HCT116 (cell line): ENCODE data around the gene EIF2B2. TPM values are rescaled to one million over a fixed set of nuclear protein-coding genes. Genes with fewer than 3 reads are reported as not detected.

Experiments used
- ATAC-seq: fragments of 200-7000 bp; cut with Tn5 transposase; 2 replicates; pipeline ENCODE4 v1.9.1; 2020; ENCODE audit warnings: mild to moderate bottlenecking, moderate library complexity
- BruUV-seq: library from RNA; stranded (reverse); fragments of 400-500 nt; replicated peaks from 2 replicates; lab custom pipeline; 2021; lab: Mats Ljungman, UMichigan
- CTCF ChIA-PET: fragments of 300-600 bp; sonication (Branson Sonifier 250); formaldehyde crosslinking; loops from one replicate; lab custom pipeline; 2021; ENCODE audit warnings: antibody characterized with exemption; lab: Charles Lee
- POLR2A ChIA-PET: fragments of 300-600, 350-600 bp; sonication (Branson Sonifier 250); formaldehyde crosslinking; loops from one replicate; lab custom pipeline; 2021; ENCODE audit warnings: antibody characterized with exemption; lab: Charles Lee
- RAD21 ChIA-PET, 2 experiments: fragments of 300-600 bp; sonication (Branson Sonifier 250); formaldehyde crosslinking; loops; one replicate each; lab custom pipeline; 2023; ENCODE audit warnings: low total read pairs in 2 of 2; ENCODE audit not compliant: uncharacterized antibody in 2 of 2, unreplicated experiment in 2 of 2, low non-redundant PET in 1 of 2; lab: Charles Lee
- DNase-seq: peaks from one replicate; pipeline ENCODE4 v3.0.0-alpha.2; 2010; ENCODE audit warnings: low read depth, low spot score
- H2AFZ ChIP-seq: fragments of 200-600 bp; shearing (Covaris generic), sonication (generic); 2 replicates; pipeline ENCODE4 v1.6.1; 2017; ENCODE audit warnings: low read depth, mixed run types, mixed read lengths, antibody characterized with exemption, low read length; ENCODE audit not compliant: poor library complexity, severe bottlenecking
- H3K27ac ChIP-seq: 2 replicates; pipeline ENCODE4 v1.5.1; 2012; ENCODE audit warnings: low read depth, low read length
- H3K27me3 ChIP-seq: fragments of 200-600 bp; sonication (generic); 2 replicates; pipeline ENCODE4 v1.6.1; 2016; ENCODE audit warnings: mixed run types, low read length, mixed read lengths; ENCODE audit not compliant: insufficient read depth
- H3K36me3 ChIP-seq, 2 experiments: fragments of 200-500 bp in 1 of 2; fragments of 200-600 bp in 1 of 2; sonication (Bioruptor generic) in 1 of 2; sonication (generic) in 1 of 2; 2 replicates each; pipeline versions ENCODE4 v1.5.1 to v1.6.1; 2014 to 2016; ENCODE audit warnings: low read length in 2 of 2, inconsistent platforms in 1 of 2, mixed read lengths in 1 of 2, mixed run types in 1 of 2; ENCODE audit not compliant: insufficient read depth in 2 of 2, control insufficient read depth in 1 of 2
- H3K4me1 ChIP-seq, 2 experiments: fragments of 200-600 bp in 1 of 2; sonication (generic) in 1 of 2; 2 replicates each; pipeline versions ENCODE4 v1.5.1 to v1.6.1; 2012 to 2017; ENCODE audit warnings: low read length in 2 of 2, inconsistent platforms in 1 of 2, mild to moderate bottlenecking in 1 of 2, mixed read lengths in 1 of 2, mixed run types in 1 of 2, moderate library complexity in 1 of 2; ENCODE audit not compliant: insufficient read depth in 2 of 2, control insufficient read depth in 1 of 2
- H3K4me2 ChIP-seq: fragments of 200-600 bp; sonication (generic); 2 replicates; pipeline ENCODE4 v1.6.1; 2017; ENCODE audit warnings: mixed run types, low read length, mixed read lengths
- H3K4me3 ChIP-seq, 2 experiments: fragments of 200-600 bp in 1 of 2; sonication (generic) in 1 of 2; replicated peaks in 1 of 2; 2 replicates each; pipeline ENCODE4 v1.5.1; 2011 to 2016; ENCODE audit warnings: low read length in 2 of 2, control low read depth in 1 of 2, low read depth in 1 of 2, mild to moderate bottlenecking in 1 of 2, mixed read lengths in 1 of 2, mixed run types in 1 of 2
- H3K79me2 ChIP-seq: fragments of 200-600 bp; sonication (generic); 2 replicates; pipeline ENCODE4 v1.6.1; 2017; ENCODE audit warnings: mild to moderate bottlenecking, mixed run types, low read length, moderate library complexity, mixed read lengths; ENCODE audit not compliant: insufficient read depth
- H3K9ac ChIP-seq: fragments of 200-600 bp; sonication (generic); 2 replicates; pipeline ENCODE4 v1.6.1; 2016; ENCODE audit warnings: low read length, mixed read lengths
- H3K9me2 ChIP-seq: fragments of 200-600 bp; sonication (generic), shearing (Covaris generic); 2 replicates; pipeline ENCODE4 v1.6.1; 2017; ENCODE audit warnings: mixed run types, mild to moderate bottlenecking, moderate library complexity; ENCODE audit not compliant: insufficient read depth
- H3K9me3 ChIP-seq, 2 experiments: fragments of 200-500 bp in 1 of 2; fragments of 200-600 bp in 1 of 2; sonication (Bioruptor generic) in 1 of 2; sonication (generic) in 1 of 2; 2 replicates each; pipeline ENCODE4 v1.6.1; 2014 to 2017; ENCODE audit warnings: low read length in 2 of 2, mixed read lengths in 2 of 2, inconsistent platforms in 1 of 2, low read depth in 1 of 2, mild to moderate bottlenecking in 1 of 2, mixed run types in 1 of 2, moderate library complexity in 1 of 2; ENCODE audit not compliant: control insufficient read depth in 1 of 2, insufficient read depth in 1 of 2
- H4K20me1 ChIP-seq: fragments of 200-600 bp; sonication (generic), shearing (Covaris generic); 2 replicates; pipeline ENCODE4 v1.6.1; 2017; ENCODE audit warnings: mixed run types, mild to moderate bottlenecking, moderate library complexity; ENCODE audit not compliant: insufficient read depth
- POLR2A ChIP-seq: IDR thresholded peaks from 2 replicates; pipeline ENCODE4 v1.7.0; 2011; ENCODE audit warnings: borderline replicate concordance; ENCODE audit not compliant: insufficient read depth, insufficient read length; ENCODE audit errors: extremely low read depth
- POLR2AphosphoS5 ChIP-seq: IDR thresholded peaks from 2 replicates; pipeline ENCODE4 v1.6.1; 2011; ENCODE audit warnings: mild to moderate bottlenecking, low read depth, low read length, moderate library complexity
- RAD21 ChIP-seq: IDR thresholded peaks from 2 replicates; pipeline ENCODE4 v1.6.1; 2012; ENCODE audit warnings: low read depth, mild to moderate bottlenecking
- ZBTB33 ChIP-seq: IDR thresholded peaks from 2 replicates; pipeline ENCODE4 v1.6.1; 2011; ENCODE audit warnings: mild to moderate bottlenecking, low read length, moderate library complexity; ENCODE audit not compliant: insufficient replicate concordance; ENCODE audit errors: extremely low read depth
- ZFX ChIP-seq: fragments of 450-650 bp; IDR thresholded peaks from 2 replicates; pipeline ENCODE4 v1.6.1; 2017
- intact Hi-C: fragments of 100-400 bp; cut with micrococcal nuclease; formaldehyde crosslinking; loops from 2 replicates; pipeline ENCODE4 v1.10.0; 2022
- total RNA-seq: library from RNA; stranded (reverse); gene quantifications from one replicate; pipeline ENCODE4 v1.2.1, GENCODE V29; 2021; ENCODE audit not compliant: unreplicated experiment

The EIF2B2 gene
- total RNA-seq, 1 experiment from 2014 or later = 54.8 TPM

DNA sequence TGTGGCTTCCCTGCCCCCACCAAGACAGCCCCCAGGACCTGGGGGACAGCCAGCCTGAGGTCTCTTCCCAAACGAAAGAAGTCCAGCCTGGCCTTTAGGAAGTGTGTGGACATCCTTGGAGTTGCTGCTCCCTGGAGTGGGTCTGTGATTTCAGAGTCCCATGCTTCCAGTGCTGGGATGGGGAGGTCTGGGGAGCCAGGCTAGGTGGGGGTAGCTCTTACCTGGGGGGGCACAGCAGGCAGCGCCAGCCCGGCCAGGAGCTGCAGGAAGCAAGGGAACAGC lies 47.8 kb upstream of the EIF2B2 start (continued):
- no peak for TF ChIP-seq ZFX
- TF ChIP-seq, all 23 proteins: peak for 0

GRCh38 chr14:74955229-74956026 lies 47.3 kb upstream of the EIF2B2 start, which contains the start of gene PGF:
PGF (minus strand) TSS chr14:74955597; CDS start chr14:74955242, 355 bp downstream.
- H3K79me2 ChIP-seq = no peaks in the 10 kb centered on the region
- peak; percentile 84 for TF ChIP-seq POLR2AphosphoS5
- no peak for TF ChIP-seq RAD21
- TF ChIP-seq POLR2A = peak; percentile 56
- TF ChIP-seq ZBTB33 = peak; percentile 41
- no TSS peak for BruUV-seq
- H2AFZ ChIP-seq = peak within 1 kb of the TSS; percentile 48
- H4K20me1 ChIP-seq = no peaks in the 10 kb centered on the region
- intact Hi-C loops = no loop called here
- H3K27me3 ChIP-seq = no peaks in the 10 kb centered on the region
- peak within 1 kb of the TSS; percentile 70 for H3K9ac ChIP-seq
- no peaks in the 10 kb centered on the region for H3K9me3 ChIP-seq
- DNase-seq (peak; percentile 7), ATAC-seq (peak; percentile 93)
- ChIA-PET RAD21 (no interaction called here), POLR2A (interaction anchor here (0.7 to 1.8 kb wide), 9 partner anchors 9 to 339 kb away, joined by 3 to 8 read pairs (median 4); partner anchors contain the start of genes EIF2B2 and RPS6KL1), CTCF (interaction anchor here (2.9 kb wide), 1 partner anchor 10 kb away, joined by 16 read pairs; no protein-coding TSS in a partner anchor)
- H3K4me1 ChIP-seq = peaks cover 4 to 25% of the 10 kb centered on the region in 2 experiments; a peak in 3 of 4 replicates
- H3K9me2 ChIP-seq = no peaks in the 10 kb centered on the region
- H3K36me3 ChIP-seq = no peaks in the 10 kb centered on the region
- H3K4me3 ChIP-seq = peak within 1 kb of the TSS; percentile 58 to 78
- H3K4me2 ChIP-seq = peak within 1 kb of the TSS; percentile 99
- peak within 1 kb of the TSS; percentile 51; the same call in 1 of the 2 replicates for H3K27ac ChIP-seq
